HG02642 (cell line): ENCODE results near the gene CORO6.
"Not testable (repeated sequence)": the region's sequence is repeated elsewhere in the genome, so short reads cannot be mapped to it uniquely, and the experiment has no call there.

Experiments used
- ATAC-seq: cut with Tn5 transposase; IDR thresholded peaks from one replicate; pipeline ENCODE4 v1.9.1; 2021; ENCODE audit warnings: mild to moderate bottlenecking; ENCODE audit not compliant: unreplicated experiment, poor library complexity

CORO6 gene

DNA sequence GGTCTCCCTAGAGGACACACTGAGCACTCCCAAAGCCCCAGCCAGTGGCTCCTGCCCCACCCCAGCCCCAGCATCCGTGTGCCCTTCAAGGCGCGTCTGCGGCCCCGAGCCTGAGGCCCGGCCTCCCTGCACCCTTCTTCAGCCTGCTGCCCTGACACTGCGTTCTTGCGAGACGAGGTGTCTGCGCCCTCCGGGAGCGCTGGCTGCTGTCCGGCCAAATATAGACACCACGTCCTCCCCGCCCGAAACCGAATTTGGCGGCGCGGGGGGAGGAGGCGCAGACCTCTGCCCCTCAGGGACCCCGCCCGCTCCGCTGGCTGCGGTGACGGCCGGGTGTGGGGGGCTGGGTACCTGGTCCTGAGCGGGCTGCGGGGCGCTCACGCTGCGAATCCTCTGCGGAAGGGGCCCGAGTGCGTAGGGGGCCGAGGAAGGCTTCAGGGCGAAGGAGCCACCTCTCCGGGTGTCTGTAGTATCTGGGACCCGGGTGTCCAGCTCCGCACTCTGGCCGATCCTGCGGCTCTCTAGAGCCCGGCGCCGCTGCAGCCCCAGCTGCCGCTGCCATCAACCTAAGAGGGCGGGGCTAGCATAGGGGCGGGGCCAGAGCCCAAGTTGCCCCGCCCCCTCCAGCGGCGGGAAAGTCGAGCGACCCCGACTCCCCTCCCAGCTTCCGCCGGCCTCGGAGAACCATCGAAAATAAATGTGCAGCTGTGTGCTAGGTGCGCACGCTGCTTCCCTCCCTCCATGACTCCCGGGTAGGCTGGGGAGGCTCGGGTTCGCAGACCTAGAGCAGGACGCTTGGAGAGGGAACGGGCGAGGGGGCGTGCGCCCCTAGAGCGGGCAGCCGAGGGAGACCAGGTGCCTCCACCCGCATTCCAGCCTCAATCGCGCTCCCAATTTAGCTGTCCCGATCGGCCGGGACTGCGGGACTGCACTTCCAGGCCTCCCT, at the start of gene CORO6:
Gene CORO6 (minus strand): TSS at position 576 of the 946 bp plus-strand sequence. CDS start 1,491 bp downstream, outside the sequence.
- ATAC-seq = peak; percentile 59

DNA sequence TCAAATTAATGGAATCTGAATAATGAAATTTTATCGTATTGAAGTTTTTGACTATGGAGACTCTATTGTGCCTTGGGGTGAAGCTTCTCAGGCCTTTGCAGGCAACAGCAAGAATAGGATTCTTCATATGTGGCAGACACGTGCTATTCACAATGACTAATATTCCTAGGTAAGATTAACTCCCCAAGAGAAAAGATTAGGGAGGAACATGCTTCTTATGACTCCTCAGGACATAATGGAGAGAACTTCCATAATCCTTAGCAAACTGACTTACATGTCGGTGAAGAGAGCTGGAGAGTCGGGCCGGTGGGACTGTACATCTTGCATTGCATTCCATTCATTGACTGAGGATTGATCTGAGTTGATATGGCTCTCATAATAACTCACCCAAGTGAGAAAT, 48.9 kb upstream of the CORO6 start:
- no peak for ATAC-seq

DNA sequence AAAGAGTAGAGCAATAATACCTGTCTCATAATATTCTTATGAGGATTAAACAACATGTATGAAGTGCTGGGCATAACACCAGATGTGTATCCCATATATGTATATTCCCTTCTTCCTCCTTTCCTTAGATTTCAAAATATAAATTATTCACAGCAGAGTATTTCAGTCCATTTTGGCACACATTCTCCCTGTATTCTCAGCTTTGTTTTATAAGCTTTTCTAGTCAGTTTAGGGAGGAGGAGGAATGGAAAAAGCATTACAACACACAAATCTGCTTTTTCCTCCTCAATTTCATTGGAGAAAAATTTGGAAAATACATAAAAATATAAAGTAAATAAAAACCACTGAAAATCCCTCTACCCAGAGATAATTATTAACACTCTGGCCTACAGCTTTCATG, 46.6 kb upstream of the CORO6 start:
- ATAC-seq = no peak

DNA sequence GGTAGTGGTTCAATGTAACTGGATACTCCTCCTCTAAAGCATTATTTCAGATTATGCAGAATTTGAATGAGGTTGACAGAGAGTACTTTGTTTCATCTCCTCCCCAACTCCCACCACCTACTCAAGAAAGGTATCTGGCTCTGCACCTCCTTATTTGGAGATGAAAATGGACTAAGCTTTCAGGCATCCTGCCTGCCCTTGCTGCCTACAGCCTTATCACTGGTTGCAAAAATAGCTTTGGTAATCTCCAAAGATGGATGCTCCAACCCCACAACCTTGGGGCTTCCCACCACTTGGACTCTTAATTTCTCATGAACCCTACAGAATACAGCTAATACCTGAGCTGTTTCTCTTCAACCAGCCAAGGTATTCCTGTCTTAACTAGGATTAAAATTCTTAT, 45.3 kb upstream of the CORO6 start:
- ATAC-seq = no peak

DNA sequence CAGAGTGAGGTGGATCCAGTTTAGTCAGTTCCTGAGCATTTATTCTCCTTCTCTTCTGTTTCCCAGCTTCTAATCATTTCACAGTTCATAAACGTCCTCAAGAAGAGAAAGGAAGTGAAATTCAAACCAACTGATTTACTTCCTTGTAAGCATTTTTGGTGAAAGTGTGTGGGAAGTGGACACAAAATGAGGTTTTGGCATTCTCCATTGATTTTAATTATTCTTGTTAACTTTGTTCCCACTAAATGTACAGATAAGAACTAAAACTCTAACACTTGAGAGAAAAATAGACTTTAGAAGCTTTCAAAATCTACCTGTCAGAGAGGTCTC, 42.7 kb upstream of the CORO6 start:
- ATAC-seq = no peak

DNA sequence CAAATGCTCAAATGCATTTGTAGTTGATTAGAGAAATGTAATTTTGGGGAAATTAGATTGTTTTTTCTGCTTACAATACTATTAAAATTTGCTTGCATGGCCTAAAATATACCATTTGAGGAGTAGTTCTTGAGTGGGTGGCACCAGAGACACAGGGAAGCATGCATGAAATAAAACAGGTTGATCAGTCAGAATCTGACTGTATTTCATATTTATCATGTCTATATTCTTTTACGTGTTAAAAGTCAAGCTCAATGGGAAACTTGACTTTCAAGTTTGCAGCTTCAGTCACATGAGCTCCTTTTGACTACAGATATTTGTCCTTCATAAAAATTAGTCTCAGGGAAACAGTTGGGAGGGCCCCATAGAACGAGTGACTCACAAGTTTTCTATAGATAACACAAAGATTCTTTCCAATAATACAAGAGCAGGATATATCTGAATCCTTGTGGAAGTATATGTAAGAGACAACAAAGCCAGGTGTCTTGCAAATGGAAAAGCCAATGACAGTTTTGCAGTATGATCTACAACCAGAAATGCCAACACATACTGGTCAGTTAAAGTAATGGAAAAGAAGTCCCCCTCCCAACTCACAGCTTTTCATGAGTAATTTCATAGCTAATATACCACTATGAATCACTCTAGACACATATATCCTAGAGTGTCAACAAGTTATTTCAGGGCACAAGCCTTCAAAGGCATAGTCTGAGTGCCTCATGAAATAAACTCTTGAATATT, 42.2 kb upstream of the CORO6 start:
- no peak for ATAC-seq

DNA sequence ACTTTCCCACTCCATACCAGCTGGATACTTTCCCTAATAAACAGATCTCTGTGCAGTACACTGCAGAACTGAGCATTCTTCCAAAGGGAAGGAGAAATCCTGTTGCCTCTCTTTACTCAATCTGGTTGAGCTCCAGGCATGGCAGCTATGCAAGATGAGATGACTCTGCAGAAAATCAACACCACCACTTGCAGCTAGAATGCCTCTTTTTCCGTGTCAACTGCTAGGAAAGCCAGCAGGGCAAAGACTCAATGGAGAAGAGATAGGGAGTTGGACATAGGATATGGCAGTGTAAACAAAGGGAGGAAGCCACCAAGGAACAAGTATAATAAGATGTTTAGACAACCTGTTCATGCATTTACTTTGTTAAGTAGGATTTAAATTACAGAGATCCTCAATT, 40.4 kb upstream of the CORO6 start:
- ATAC-seq = no peak

DNA sequence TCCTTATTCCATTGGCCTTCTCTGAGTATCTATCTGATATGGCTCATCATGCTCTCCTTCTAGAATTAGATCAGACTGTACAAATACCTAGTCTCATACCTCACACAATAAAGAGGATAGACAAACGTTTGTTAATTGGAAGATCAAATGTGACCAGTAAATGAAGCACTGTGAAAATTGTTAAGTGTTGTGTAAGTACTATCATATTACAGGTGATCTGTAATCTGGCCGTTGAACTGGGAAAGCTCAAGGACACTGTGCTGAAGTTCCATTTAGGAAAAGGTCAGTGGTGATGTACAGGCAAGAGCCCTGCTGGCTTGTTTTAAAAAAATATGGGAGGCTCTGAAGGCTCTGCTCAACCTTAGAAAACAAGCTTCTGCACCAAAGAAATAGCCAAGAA, 38.5 kb upstream of the CORO6 start:
- no peak for ATAC-seq

DNA sequence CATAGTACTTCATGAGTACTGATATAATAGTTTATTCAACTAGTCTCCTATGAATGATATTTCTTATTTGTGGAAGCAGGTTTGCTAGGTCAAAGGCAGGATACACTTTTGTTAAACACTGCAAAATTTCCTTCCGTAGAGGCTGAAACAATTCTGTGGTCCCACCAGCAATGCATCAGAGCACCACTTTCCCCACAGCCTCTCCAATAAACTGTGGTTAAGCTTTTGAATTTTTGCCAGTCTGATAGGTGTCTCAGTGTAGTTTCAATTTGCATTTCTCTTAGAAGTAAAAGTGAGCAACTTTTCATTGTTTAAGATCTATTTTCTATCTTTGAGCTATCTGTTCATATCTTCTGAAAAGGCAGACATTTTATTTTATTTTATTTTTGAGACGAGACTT, 36.4 kb upstream of the CORO6 start:
- ATAC-seq = no peak

DNA sequence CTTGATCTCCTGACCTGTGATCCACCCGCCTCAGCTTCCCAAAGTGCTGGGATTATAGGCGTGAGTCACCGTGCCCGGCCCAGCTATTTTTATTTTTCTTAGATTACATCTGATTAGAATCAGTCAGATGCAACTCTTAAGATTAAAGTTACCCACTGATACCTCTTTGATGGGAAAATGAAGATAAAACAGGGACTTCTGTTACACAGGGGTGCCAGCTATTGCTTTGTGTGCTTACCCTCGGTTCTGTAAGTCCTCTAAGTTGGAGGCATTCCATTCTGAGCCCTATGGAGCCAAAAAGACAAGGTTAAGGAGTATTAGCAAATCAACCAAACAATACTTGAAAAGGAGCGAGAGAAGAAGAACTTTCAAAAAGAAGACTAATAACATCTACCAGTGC, 32.6 kb upstream of the CORO6 start:
- no peak for ATAC-seq

DNA sequence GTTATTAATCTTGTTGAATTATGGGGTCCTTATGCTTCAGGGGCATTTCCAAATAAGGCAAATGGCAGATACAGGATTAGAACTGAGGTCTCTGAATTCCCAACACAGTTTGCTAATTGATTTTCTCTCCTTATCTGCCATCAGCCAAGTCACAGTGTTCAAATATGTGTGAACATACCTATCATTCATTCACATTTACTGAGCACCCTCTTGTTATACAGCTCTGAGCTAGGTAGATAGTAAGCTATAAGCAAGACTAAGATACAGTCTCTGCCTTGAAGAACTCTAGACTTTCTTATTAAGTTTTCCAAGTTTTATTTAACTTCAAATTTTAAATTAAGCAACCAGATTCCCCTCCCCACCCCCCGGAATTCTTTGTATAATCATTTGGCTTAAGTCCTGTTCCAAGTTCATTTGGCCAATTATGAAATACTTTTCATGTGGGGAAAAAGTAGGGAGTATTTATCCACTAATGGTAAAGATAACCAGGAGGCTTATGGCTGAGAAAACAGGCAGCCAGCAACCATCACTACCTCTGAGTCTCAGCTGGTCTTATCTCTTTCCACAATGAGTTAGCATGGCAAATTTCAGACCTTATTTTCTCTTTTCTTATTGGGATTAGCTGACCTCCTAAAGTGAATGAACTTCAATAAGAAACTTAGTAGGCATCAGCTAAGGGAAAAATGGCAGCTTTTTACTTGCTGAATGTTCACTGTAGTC, 31.4 kb upstream of the CORO6 start:
- ATAC-seq = no peak

DNA sequence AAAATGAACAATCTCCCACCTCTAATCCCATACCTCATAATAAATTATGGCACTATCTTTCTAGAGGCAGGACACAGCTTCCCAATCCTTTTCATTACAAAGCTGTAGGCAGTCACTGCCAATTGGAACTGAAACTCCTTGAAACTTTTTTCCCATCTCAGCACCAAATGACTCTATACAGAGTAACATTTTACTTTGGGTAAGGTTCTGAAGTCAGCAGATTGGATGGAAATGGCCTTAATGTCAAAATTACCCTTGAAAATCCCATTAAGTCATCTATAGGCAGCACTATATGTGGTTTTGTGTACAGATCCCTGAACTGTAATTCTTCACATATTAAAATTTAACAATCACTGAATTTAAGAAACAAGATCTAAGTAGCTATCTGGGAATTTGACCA, 30.3 kb upstream of the CORO6 start:
- ATAC-seq = no peak

DNA sequence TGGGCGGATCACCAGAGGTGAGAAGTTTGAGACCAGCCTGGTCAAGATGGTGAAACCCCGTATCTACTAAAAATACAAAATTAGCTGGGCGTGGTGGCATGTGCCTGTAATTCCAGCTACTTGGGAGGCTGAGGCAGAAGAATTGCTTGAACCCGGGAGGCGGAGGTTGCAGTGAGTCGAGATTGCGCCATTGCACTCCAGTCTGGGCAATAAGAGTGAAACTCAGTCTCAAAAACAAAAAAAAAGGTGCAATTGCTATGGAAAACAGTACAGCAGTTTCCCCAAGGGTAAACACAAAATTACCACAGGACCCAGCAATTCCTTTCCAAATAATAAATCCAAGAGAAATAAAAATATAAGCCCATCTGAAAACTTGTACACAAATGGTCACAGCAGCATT, 29.2 kb upstream of the CORO6 start:
- ATAC-seq = not testable (repeated sequence)

DNA sequence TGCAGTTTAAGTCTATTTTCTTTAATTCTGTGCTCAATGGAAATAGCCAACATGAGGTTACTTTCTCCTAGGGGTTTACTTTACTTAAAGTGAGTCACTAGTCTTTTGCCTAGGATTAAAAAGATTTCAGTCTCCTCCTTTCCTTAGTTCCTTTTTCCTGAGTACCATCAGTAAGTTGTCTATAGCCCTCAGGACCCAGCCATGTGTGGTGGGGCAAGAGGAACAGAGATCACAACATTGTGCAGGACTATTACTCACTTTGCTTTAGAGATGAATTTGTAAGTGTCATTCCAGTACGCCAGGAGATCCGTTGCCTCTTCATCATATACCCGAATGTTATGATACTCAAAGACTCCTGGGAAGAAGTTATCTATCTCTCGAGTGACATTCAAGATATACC, 27.7 kb upstream of the CORO6 start:
- ATAC-seq = no peak

DNA sequence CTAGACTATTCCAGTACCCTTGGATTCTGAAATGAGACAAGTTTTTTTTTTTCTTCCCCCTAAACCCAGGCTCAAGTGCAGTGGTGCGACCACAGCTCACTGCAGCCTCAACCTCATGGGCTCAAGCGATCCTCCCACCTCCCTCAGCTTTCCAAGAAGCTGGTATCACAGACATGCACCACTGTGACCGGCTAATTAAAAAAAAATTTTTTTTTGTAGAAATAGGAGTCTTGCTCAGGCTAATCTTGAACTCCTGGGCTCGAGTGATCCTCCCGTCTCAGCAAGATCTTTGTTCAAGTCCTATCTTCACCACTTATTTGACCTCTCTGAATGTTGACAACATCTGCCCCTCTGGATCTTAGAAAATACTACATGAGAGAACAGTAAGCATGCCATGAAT, 26.6 kb upstream of the CORO6 start:
- ATAC-seq = no peak

DNA sequence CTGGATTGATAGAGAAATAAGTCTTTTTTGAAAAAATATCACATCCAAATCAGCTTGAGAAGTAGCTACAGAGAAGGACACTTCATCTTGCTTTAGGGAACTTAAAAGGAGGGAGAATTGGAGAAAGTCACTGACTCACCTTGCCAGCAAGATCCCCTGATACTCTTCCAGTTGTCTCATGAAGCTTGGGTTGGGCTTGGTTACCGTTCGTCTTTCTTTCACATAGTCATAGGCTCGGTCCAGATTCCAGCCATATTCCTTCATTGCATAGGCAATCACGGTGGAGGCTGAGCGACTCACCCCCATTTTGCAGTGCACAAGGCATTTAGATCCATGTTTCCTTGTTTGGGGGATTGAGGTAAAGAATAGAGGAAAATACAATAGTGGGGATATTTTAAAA, 25.3 kb upstream of the CORO6 start:
- ATAC-seq = no peak

DNA sequence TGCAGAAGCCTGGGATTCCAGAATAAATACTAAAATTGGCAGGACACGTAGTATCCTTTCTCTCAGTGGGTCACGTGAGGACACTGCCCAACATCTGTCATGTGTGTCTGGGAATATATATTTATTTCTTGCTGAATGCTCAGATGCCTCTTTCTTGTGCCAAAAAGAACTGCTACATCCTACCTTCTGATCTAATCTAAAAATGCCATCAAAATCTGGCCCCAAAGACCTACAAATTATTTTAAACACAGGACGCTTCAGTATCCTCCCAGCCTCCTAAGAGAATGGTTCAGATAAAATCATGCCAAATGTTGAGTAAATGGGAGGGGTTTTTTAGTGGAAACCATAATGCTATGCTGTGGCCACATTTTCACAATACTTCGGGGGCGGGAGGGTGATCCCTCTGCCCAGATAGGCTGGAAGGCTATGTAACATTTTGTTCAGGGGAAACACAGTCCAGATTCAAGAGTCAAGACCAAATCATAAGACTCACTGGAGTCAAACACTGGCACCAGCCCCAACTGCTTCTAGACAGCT, 22.9 kb upstream of the CORO6 start:
- no peak for ATAC-seq

DNA sequence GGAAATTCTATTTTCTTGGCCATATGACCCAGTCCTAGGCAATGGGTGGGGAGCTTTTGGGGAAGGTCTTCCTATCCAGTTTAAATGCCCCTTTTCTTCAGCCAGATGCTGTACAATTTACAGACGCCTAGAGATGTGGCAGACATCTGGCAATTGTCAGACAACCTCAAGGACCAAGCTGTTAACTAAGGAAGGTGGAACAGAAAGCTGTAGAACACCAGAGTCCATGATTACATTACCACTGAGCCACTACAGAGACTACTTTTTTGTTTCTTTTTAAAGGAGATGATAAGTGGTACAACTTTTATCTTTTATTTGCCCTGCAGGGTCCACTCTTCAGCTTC, 21.1 kb upstream of the CORO6 start:
- ATAC-seq = no peak

DNA sequence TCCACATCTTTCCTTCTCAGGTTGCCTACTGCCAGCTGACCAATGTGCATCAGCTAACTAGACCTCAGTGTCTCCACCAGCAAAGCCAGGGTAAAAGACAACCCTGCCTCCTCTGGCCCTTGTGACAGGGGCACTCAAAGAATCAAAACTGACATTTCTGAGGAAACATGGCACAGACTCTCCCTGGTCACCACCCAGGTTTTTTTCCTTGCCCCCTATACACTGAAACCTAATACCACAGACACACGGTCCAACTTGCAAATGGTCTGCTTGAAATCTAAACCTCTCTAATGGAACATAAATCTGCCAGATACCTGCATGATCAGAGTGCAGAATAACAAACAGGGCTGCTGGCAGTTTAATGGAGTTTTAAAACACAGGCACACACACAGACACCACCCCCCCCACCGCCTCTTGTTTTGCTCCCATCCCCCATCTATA, 19.5 kb upstream of the CORO6 start:
- ATAC-seq = no peak

DNA sequence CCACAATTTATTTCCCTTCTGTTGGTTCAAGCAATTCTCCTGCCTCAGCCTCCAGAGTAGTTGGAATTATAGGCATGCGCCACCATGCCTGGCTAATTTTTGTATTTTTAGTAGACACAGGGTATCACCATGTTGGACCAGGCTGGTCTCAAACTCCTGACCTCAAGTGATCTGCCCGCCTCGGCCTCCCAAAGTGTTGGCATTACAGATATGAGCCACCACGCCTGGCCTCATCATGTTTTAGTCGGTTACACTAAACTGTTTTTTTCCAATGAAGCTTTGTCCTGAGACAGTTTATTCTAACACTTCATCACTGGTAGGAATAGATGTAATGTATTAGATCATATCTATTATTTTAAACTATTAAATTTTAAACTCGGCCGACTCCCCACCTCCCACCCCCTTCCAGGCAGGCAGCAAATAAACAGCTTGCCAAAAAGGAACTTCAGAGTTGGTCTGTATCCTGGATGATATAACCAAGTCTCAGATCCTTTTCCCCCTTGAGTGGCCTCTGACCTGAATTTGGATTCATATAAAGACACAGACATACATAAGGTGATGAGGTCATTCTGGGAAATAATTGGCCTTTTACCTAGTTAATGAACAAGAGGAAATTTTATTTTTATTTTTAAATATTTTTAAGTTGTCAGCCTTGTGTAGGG, 18.4 kb upstream of the CORO6 start:
- ATAC-seq = no peak
